Transverse colon (tissue), 4 donors: ENCODE measurements around the gene THOC2. TPM values are rescaled to one million over a fixed set of nuclear protein-coding genes. Genes with fewer than 3 reads are reported as not detected.

ENCODE experiments used
- DNase-seq: peaks from one replicate; pipeline ENCODE4 v3.0.0-alpha.2; 2019
- H3K27ac ChIP-seq, 4 donors: fragments of 200-600 bp; sonication (generic); 2 replicates each; pipeline ENCODE4 v1.5.1; 2016 to 2018; ENCODE audit warnings: inconsistent platforms in 4 of 4
- H3K27me3 ChIP-seq: fragments of 200-600 bp; sonication (generic); 2 replicates; pipeline ENCODE4 v1.5.1; 2017; ENCODE audit warnings: inconsistent platforms
- H3K36me3 ChIP-seq, 4 donors: fragments of 200-600 bp; sonication (generic); 2 replicates each; pipeline ENCODE4 v1.5.1; 2017 to 2019; ENCODE audit warnings: inconsistent platforms in 4 of 4
- H3K4me1 ChIP-seq, 4 donors: fragments of 200-600 bp; sonication (generic); 2 replicates each; pipeline ENCODE4 v1.5.1; 2017 to 2020; ENCODE audit warnings: inconsistent platforms in 4 of 4
- H3K4me3 ChIP-seq, 4 donors: fragments of 200-600 bp; sonication (generic); 1 replicate in 1 of 4; 2 replicates in 3 of 4; pipeline versions ENCODE4 v1.5.1 to v1.6.1; 2017 to 2019; ENCODE audit warnings: inconsistent platforms in 4 of 4
- H3K9me3 ChIP-seq, 2 donors: fragments of 200-600 bp; sonication (generic); 2 replicates each; pipeline ENCODE4 v1.5.1; 2017 to 2019; ENCODE audit warnings: inconsistent platforms in 2 of 2
- CTCF ChIP-seq, 5 experiments: fragments of 200-600 bp in 3 of 5; fragments of 450-650 bp in 2 of 5; sonication (generic) in 3 of 5; IDR thresholded peaks; 1 replicate in 2 of 5; 2 replicates in 3 of 5; pipeline ENCODE4 v1.5.1; 2016 to 2017; ENCODE audit warnings: antibody characterized with exemption in 5 of 5, inconsistent platforms in 3 of 5, mild to moderate bottlenecking in 2 of 5, moderate library complexity in 1 of 5
- EP300 ChIP-seq: sonication (generic); formaldehyde crosslinking; IDR thresholded peaks from one replicate; pipeline ENCODE4 v1.6.1; 2017; ENCODE audit warnings: antibody characterized with exemption, low read depth
- POLR2A ChIP-seq: fragments of 450-650 bp; IDR thresholded peaks from one replicate; pipeline ENCODE4 v1.6.1; 2016; ENCODE audit warnings: antibody characterized with exemption, mild to moderate bottlenecking, moderate library complexity
- POLR2AphosphoS5 ChIP-seq, 3 donors: sonication (generic); formaldehyde crosslinking; IDR thresholded peaks; one replicate each; pipeline ENCODE4 v1.6.1; 2016; ENCODE audit warnings: antibody characterized with exemption in 3 of 3
- WGBS, 2 donors: methylation state at CpG; one replicate each; pipeline ENCODE4 v1.1.5; 2018; ENCODE audit warnings: low coverage in 1 of 2; 5-methylcytosine and 5-hydroxymethylcytosine counted together
- in situ Hi-C, 4 donors: fragments of 200-750 bp; cut with MboI; loops; one replicate each; pipeline versions ENCODE4 v1.15.0 to v1.15.1; 2017; ENCODE audit warnings: low sequenced_read_pairs in 3 of 4, low pct_ligation_motif_present in 1 of 4, low pct_unique_long_range_greater_than_20kb in 1 of 4
- intact Hi-C: fragments of 100-400 bp; cut with DNase I; formaldehyde crosslinking; loops from one replicate; pipeline ENCODE4 v1.15.1; 2023; ENCODE audit warnings: low total_unique reads
- total RNA-seq, 4 donors: library from RNA; depleted of rRNA; stranded (reverse); fragments of >200 nt; gene quantifications; one replicate each; pipeline ENCODE4 v1.1.0, GENCODE V29; 2016

The THOC2 gene
- total RNA-seq, 4 donors from 2014 or later = 49.4 to 149 (median 114) TPM

GRCh38 chrX:123740536-123740935 lies 7.7 kb upstream of the THOC2 start:
- no peak for TF ChIP-seq EP300
- no peak for TF ChIP-seq CTCF (IDR thresholded peaks at IDR 0.05)
- no peak for TF ChIP-seq POLR2A
- TF ChIP-seq POLR2AphosphoS5 (IDR thresholded peaks at IDR 0.05) = no peak
- Histone ChIP-seq H3K4me1 (no peaks in the 10 kb centered on the region), H3K4me3 (no peak overlapping the region), H3K27me3 (no peaks in the 10 kb centered on the region), H3K27ac (no peak overlapping the region), H3K9me3 (no peaks in the 10 kb centered on the region), H3K36me3 (no peaks in the 10 kb centered on the region)
- no peak for DNase-seq
- intact Hi-C loops = no loop called here
- in situ Hi-C loops = no loop called here
- 71 to 90% methylated on average over 2 to 3 of the region's 3 CpGs for WGBS, 2 donors

GRCh38 chrX:123740006-123740405 lies 7.2 kb upstream of the THOC2 start:
- no peak overlapping the region for H3K4me3 ChIP-seq
- TF ChIP-seq EP300 = no peak
- no peak for TF ChIP-seq POLR2AphosphoS5 (IDR thresholded peaks at IDR 0.05)
- no peak for TF ChIP-seq CTCF (IDR thresholded peaks at IDR 0.05)
- no peak for TF ChIP-seq POLR2A
- no peak for DNase-seq
- no peaks in the 10 kb centered on the region for H3K4me1 ChIP-seq
- 27 to 40% methylated on average over 1 of the region's 1 CpG for WGBS, 2 donors
- no peaks in the 10 kb centered on the region for H3K27me3 ChIP-seq
- no peaks in the 10 kb centered on the region for H3K9me3 ChIP-seq
- in situ Hi-C loops = no loop called here
- H3K36me3 ChIP-seq = no peaks in the 10 kb centered on the region
- intact Hi-C loops = no loop called here
- H3K27ac ChIP-seq = no peak overlapping the region

- WGBS, 2 donors = 20 to 52% methylated on average over 2 to 3 of the region's 3 CpGs
- intact Hi-C loops (no loop called here), in situ Hi-C loops (no loop called here)
- DNase-seq = no peak
- H3K36me3 ChIP-seq = no peaks in the 10 kb centered on the region
- H3K4me3 ChIP-seq = no peak overlapping the region
- H3K4me1 ChIP-seq = no peaks in the 10 kb centered on the region
- no peak overlapping the region for H3K27ac ChIP-seq
- no peaks in the 10 kb centered on the region for H3K9me3 ChIP-seq
- no peak for TF ChIP-seq CTCF (IDR thresholded peaks at IDR 0.05)
- TF ChIP-seq POLR2A = no peak
- no peak for TF ChIP-seq EP300
- TF ChIP-seq POLR2AphosphoS5 (IDR thresholded peaks at IDR 0.05) = no peak
- no peaks in the 10 kb centered on the region for H3K27me3 ChIP-seq
Observed at GRCh38 chrX:123739474-123739873, 6.6 kb upstream of the THOC2 start.

GRCh38 chrX:123738378-123738940 lies 5.6 kb upstream of the THOC2 start:
- 51 to 75% methylated on average over 5 to 10 of the region's 10 CpGs for WGBS, 2 donors
- intact Hi-C loops = no loop called here
- in situ Hi-C loops = no loop called here

More at GRCh38 chrX:123738378-123738940, 5.6 kb upstream of the THOC2 start:
- TF ChIP-seq CTCF (IDR thresholded peaks at IDR 0.05) (no peak), EP300 (no peak), POLR2A (no peak), POLR2AphosphoS5 (IDR thresholded peaks at IDR 0.05) (no peak)
- Histone ChIP-seq H3K4me1 (no peaks in the 10 kb centered on the region), H3K36me3 (no peaks in the 10 kb centered on the region), H3K27ac (no peak overlapping the region), H3K27me3 (no peaks in the 10 kb centered on the region), H3K9me3 (no peaks in the 10 kb centered on the region), H3K4me3 (no peak overlapping the region)
- DNase-seq = no peak
